ENCODE data around the gene GLUD1. TPM values are rescaled to one million over a fixed set of nuclear protein-coding genes. Genes with fewer than 3 reads are reported as not detected.

Gene GLUD1
- total RNA-seq, 1 donor from 2014 or later, result 96.6 TPM

- Mint-ChIP-seq H3K9me3 (ENCODE audit: unreplicated experiment) (no peaks in the 10 kb centered on the region), H3K4me1 (ENCODE audit: low read depth, unreplicated experiment) (peaks cover 21% of the 10 kb centered on the region), H3K27me3 (ENCODE audit: low read depth, unreplicated experiment) (no peaks in the 10 kb centered on the region), H3K27ac (ENCODE audit: unreplicated experiment) (peak overlapping the region; percentile 83), H3K36me3 (ENCODE audit: low read depth, unreplicated experiment) (peaks cover 3% of the 10 kb centered on the region), H3K4me3 (ENCODE audit: unreplicated experiment) (peak overlapping the region; percentile 92)
- Histone ChIP-seq H3K9ac (ENCODE audit: low read length) (peak overlapping the region; percentile 94), H3K9me3 (ENCODE audit: insufficient read depth, low read depth, low read length) (no peaks in the 10 kb centered on the region), H3K36me3 (ENCODE audit: insufficient read depth, low read length) (peaks cover 1% of the 10 kb centered on the region), H3K27ac (ENCODE audit: low read depth, low read length) (peak overlapping the region; percentile 90), H3K27me3 (ENCODE audit: insufficient read depth, low read length) (no peaks in the 10 kb centered on the region), H2AFZ (ENCODE audit: low read depth, low read length) (peak overlapping the region; percentile 76), H3K4me3 (ENCODE audit: insufficient read depth, low read depth, low read length) (peak overlapping the region; percentile 85), H3K4me2 (ENCODE audit: low read length) (peak overlapping the region; percentile 94), H3K79me2 (ENCODE audit: insufficient read depth, low read length) (peaks cover 81% of the 10 kb centered on the region), H4K20me1 (ENCODE audit: insufficient read depth, low read length) (peaks cover 44% of the 10 kb centered on the region), H3K4me1 (ENCODE audit: insufficient read depth, low read length) (peaks cover 22% of the 10 kb centered on the region)
- FAIRE-seq (no peak), DNase-seq (ENCODE audit: low read depth) (peak; percentile 12)
- TF ChIP-seq CTCF (IDR thresholded peaks at IDR 0.05; ENCODE audit: insufficient read depth, low read depth, low read length), result no peak
- TF ChIP-seq EZH2 (IDR thresholded peaks at IDR 0.05; ENCODE audit: insufficient read depth, low read length), result no peak
Observed at GRCh38 chr10:87093632-87094372, 841 bp downstream of the GLUD1 start.

- Histone ChIP-seq H4K20me1 (ENCODE audit: insufficient read depth, low read length) (peaks cover 44% of the 10 kb centered on the region), H3K9me3 (ENCODE audit: insufficient read depth, low read depth, low read length) (no peaks in the 10 kb centered on the region), H3K79me2 (ENCODE audit: insufficient read depth, low read length) (peaks cover 89% of the 10 kb centered on the region), H2AFZ (ENCODE audit: low read depth, low read length) (no peak overlapping the region), H3K4me3 (ENCODE audit: insufficient read depth, low read depth, low read length) (peak overlapping the region; percentile 85), H3K27me3 (ENCODE audit: insufficient read depth, low read length) (no peaks in the 10 kb centered on the region), H3K9ac (ENCODE audit: low read length) (peak overlapping the region; percentile 94), H3K4me1 (ENCODE audit: insufficient read depth, low read length) (peaks cover 22% of the 10 kb centered on the region), H3K4me2 (ENCODE audit: low read length) (peak overlapping the region; percentile 94), H3K27ac (ENCODE audit: low read depth, low read length) (peak overlapping the region; percentile 90), H3K36me3 (ENCODE audit: insufficient read depth, low read length) (peaks cover 2% of the 10 kb centered on the region)
- Mint-ChIP-seq H3K27me3 (ENCODE audit: low read depth, unreplicated experiment) (no peaks in the 10 kb centered on the region), H3K27ac (ENCODE audit: unreplicated experiment) (peak overlapping the region; percentile 83), H3K36me3 (ENCODE audit: low read depth, unreplicated experiment) (peaks cover 2% of the 10 kb centered on the region), H3K9me3 (ENCODE audit: unreplicated experiment) (no peaks in the 10 kb centered on the region), H3K4me3 (ENCODE audit: unreplicated experiment) (peak overlapping the region; percentile 92), H3K4me1 (ENCODE audit: low read depth, unreplicated experiment) (peaks cover 21% of the 10 kb centered on the region)
- peak; percentile 25 for DNase-seq (ENCODE audit: low read depth)
- TF ChIP-seq EZH2 (IDR thresholded peaks at IDR 0.05; ENCODE audit: insufficient read depth, low read length) (no peak), CTCF (IDR thresholded peaks at IDR 0.05; ENCODE audit: insufficient read depth, low read depth, low read length) (no peak)
- no peak for FAIRE-seq
Observed at GRCh38 chr10:87092861-87093631, 1.6 kb downstream of the GLUD1 start.

Data from astrocyte (in vitro differentiated cells and primary cell).